HEK293 (cell line): Measurements from ENCODE around the gene PLCD1.

ENCODE experiments used
- CTCF ChIA-PET: fragments of 350-600 bp; formaldehyde crosslinking; extraction: SDS; loops from one replicate; lab custom pipeline; 2021; ENCODE audit warnings: antibody characterized with exemption; lab: Yijun Ruan, JAX
- POLR2A ChIA-PET: fragments of 300-600 bp; formaldehyde crosslinking; extraction: SDS; loops from one replicate; lab custom pipeline; 2020; ENCODE audit warnings: antibody characterized with exemption, inconsistent platforms; lab: Yijun Ruan, JAX
- H3K27ac ChIP-seq: fragments of 200-500 bp; sonication (Bioruptor generic); 2 replicates; pipeline ENCODE4 v1.5.1; 2014; ENCODE audit warnings: low read depth, low read length, control low read depth, inconsistent platforms; ENCODE audit errors: extremely low read depth
- H3K36me3 ChIP-seq, 2 experiments: fragments of 200-500 bp in 1 of 2; sonication (Bioruptor generic) in 1 of 2; 1 replicate in 1 of 2; 2 replicates in 1 of 2; pipeline ENCODE4 v1.5.1; 2014 to 2017; ENCODE audit warnings: inconsistent platforms in 2 of 2, low read length in 2 of 2; ENCODE audit not compliant: control insufficient read depth in 2 of 2, insufficient read depth in 1 of 2
- H3K4me1 ChIP-seq: fragments of 200-500 bp; sonication (Bioruptor generic); 2 replicates; pipeline ENCODE4 v1.5.1; 2014; ENCODE audit warnings: mild to moderate bottlenecking, low read length, inconsistent platforms; ENCODE audit not compliant: control insufficient read depth, insufficient read depth
- H3K4me3 ChIP-seq: 2 replicates; pipeline ENCODE4 v1.5.1; 2011; ENCODE audit warnings: low read depth, mild to moderate bottlenecking, control low read depth, low read length, moderate library complexity
- H3K9me3 ChIP-seq: fragments of 200-500 bp; sonication (Bioruptor generic); 2 replicates; pipeline ENCODE4 v1.5.1; 2014; ENCODE audit warnings: low read depth, low read length, inconsistent platforms; ENCODE audit not compliant: control insufficient read depth, insufficient read depth
- GFI1B ChIP-seq: fragments of 450-650 bp; formaldehyde crosslinking; IDR thresholded peaks from 2 replicates; pipeline ENCODE4 v1.5.1; 2016; ENCODE audit warnings: missing biosample characterization, missing genetic modification characterization
- HOXA7 ChIP-seq: sonication (generic); formaldehyde crosslinking; IDR thresholded peaks from 2 replicates; pipeline ENCODE4 v1.8.1; 2022; ENCODE audit warnings: missing genetic modification reagents, borderline replicate concordance
- MYNN ChIP-seq: fragments of 450-650 bp; formaldehyde crosslinking; IDR thresholded peaks from 2 replicates; pipeline ENCODE4 v1.5.1; 2016; ENCODE audit warnings: missing biosample characterization, missing genetic modification characterization, borderline replicate concordance
- OSR2 ChIP-seq: fragments of 450-650 bp; formaldehyde crosslinking; IDR thresholded peaks from 2 replicates; pipeline ENCODE4 v1.5.1; 2016; ENCODE audit warnings: missing biosample characterization, missing genetic modification characterization
- SP2 ChIP-seq: fragments of 450-650 bp; formaldehyde crosslinking; IDR thresholded peaks from 2 replicates; pipeline ENCODE4 v1.5.1; 2016; ENCODE audit warnings: missing biosample characterization, missing genetic modification characterization
- TSHZ1 ChIP-seq: fragments of 450-650 bp; formaldehyde crosslinking; IDR thresholded peaks from 2 replicates; pipeline ENCODE4 v1.5.1; 2016; ENCODE audit warnings: missing biosample characterization, missing genetic modification characterization, borderline replicate concordance
- YY1 ChIP-seq: fragments of 450-650 bp; formaldehyde crosslinking; IDR thresholded peaks from 2 replicates; pipeline ENCODE4 v1.5.1; 2018; ENCODE audit warnings: missing biosample characterization, missing genetic modification characterization
- YY2 ChIP-seq: fragments of 450-650 bp; formaldehyde crosslinking; IDR thresholded peaks from 2 replicates; pipeline ENCODE4 v1.5.1; 2016; ENCODE audit warnings: missing biosample characterization, missing genetic modification characterization
- ZNF10 ChIP-seq: fragments of 450-650 bp; formaldehyde crosslinking; IDR thresholded peaks from 2 replicates; pipeline ENCODE4 v1.5.1; 2017; ENCODE audit warnings: missing biosample characterization, missing genetic modification characterization
- ZNF112 ChIP-seq: fragments of 450-650 bp; formaldehyde crosslinking; IDR thresholded peaks from 2 replicates; pipeline ENCODE4 v1.5.0; 2017; ENCODE audit warnings: missing biosample characterization, missing genetic modification characterization
- ZNF138 ChIP-seq: fragments of 450-650 bp; formaldehyde crosslinking; IDR thresholded peaks from 2 replicates; pipeline ENCODE4 v1.5.1; 2016; ENCODE audit warnings: missing biosample characterization, missing genetic modification characterization, borderline replicate concordance
- ZNF169 ChIP-seq: fragments of 450-650 bp; formaldehyde crosslinking; IDR thresholded peaks from 2 replicates; pipeline ENCODE4 v1.5.1; 2016; ENCODE audit warnings: missing biosample characterization, missing genetic modification characterization
- ZNF19 ChIP-seq: fragments of 450-650 bp; formaldehyde crosslinking; IDR thresholded peaks from 2 replicates; pipeline ENCODE4; 2016; ENCODE audit warnings: missing biosample characterization, missing genetic modification characterization, low read depth
- ZNF223 ChIP-seq: fragments of 450-650 bp; formaldehyde crosslinking; IDR thresholded peaks from 2 replicates; pipeline ENCODE4 v1.5.1; 2016; ENCODE audit warnings: missing biosample characterization, missing genetic modification characterization
- ZNF239 ChIP-seq: fragments of 450-650 bp; formaldehyde crosslinking; IDR thresholded peaks from 2 replicates; pipeline ENCODE4 v1.5.1; 2016; ENCODE audit warnings: missing biosample characterization, missing genetic modification characterization
- ZNF274 ChIP-seq, 2 experiments: fragments of 200-500 bp in 1 of 2; fragments of 450-650 bp in 1 of 2; sonication (Bioruptor generic) in 1 of 2; formaldehyde crosslinking in 1 of 2; IDR thresholded peaks; 2 replicates each; pipeline versions ENCODE4 v1.5.1 to v1.6.1; 2014 to 2016; ENCODE audit warnings: borderline replicate concordance in 1 of 2, inconsistent platforms in 1 of 2, low read length in 1 of 2, missing biosample characterization in 1 of 2, missing genetic modification characterization in 1 of 2
- ZNF335 ChIP-seq: fragments of 450-650 bp; formaldehyde crosslinking; conservative IDR thresholded peaks from 2 replicates; pipeline ENCODE4 v1.5.1; 2016; ENCODE audit warnings: missing biosample characterization, missing genetic modification characterization
- ZNF366 ChIP-seq: fragments of 450-650 bp; formaldehyde crosslinking; conservative IDR thresholded peaks from 2 replicates; pipeline ENCODE4 v1.5.1; 2016; ENCODE audit warnings: missing biosample characterization, missing genetic modification characterization
- ZNF37A ChIP-seq: fragments of 450-650 bp; IDR thresholded peaks from 2 replicates; pipeline ENCODE4 v1.5.1; 2018; ENCODE audit warnings: missing biosample characterization, missing genetic modification characterization
- ZNF416 ChIP-seq: fragments of 450-650 bp; formaldehyde crosslinking; IDR thresholded peaks from 2 replicates; pipeline ENCODE4 v1.5.1; 2016; ENCODE audit warnings: missing biosample characterization, missing genetic modification characterization
- ZNF423 ChIP-seq: fragments of 450-650 bp; formaldehyde crosslinking; IDR thresholded peaks from 2 replicates; pipeline ENCODE4 v1.5.1; 2016; ENCODE audit warnings: missing biosample characterization, missing genetic modification characterization
- ZNF501 ChIP-seq: fragments of 450-650 bp; formaldehyde crosslinking; IDR thresholded peaks from 2 replicates; pipeline ENCODE4 v1.5.1; 2016; ENCODE audit warnings: missing biosample characterization, missing genetic modification characterization
- ZNF510 ChIP-seq: fragments of 450-650 bp; formaldehyde crosslinking; IDR thresholded peaks from 2 replicates; pipeline ENCODE4 v1.5.1; 2018; ENCODE audit warnings: mild to moderate bottlenecking, missing genetic modification characterization, missing biosample characterization; ENCODE audit not compliant: insufficient replicate concordance
- ZNF544 ChIP-seq: fragments of 450-650 bp; formaldehyde crosslinking; IDR thresholded peaks from 2 replicates; pipeline ENCODE4 v1.5.0; 2017; ENCODE audit warnings: missing biosample characterization, missing genetic modification characterization
- ZNF548 ChIP-seq: fragments of 450-650 bp; formaldehyde crosslinking; IDR thresholded peaks from 2 replicates; pipeline ENCODE4 v1.5.1; 2016; ENCODE audit warnings: missing biosample characterization, missing genetic modification characterization
- ZNF549 ChIP-seq: fragments of 450-650 bp; IDR thresholded peaks from 2 replicates; pipeline ENCODE4 v1.5.1; 2018; ENCODE audit warnings: missing biosample characterization, missing genetic modification characterization, mild to moderate bottlenecking, inconsistent platforms, moderate library complexity
- ZNF600 ChIP-seq: fragments of 450-650 bp; formaldehyde crosslinking; IDR thresholded peaks from 2 replicates; pipeline ENCODE4 v1.5.1; 2016; ENCODE audit warnings: missing biosample characterization, missing genetic modification characterization
- ZNF747 ChIP-seq: fragments of 450-650 bp; formaldehyde crosslinking; IDR thresholded peaks from 2 replicates; pipeline ENCODE4 v1.5.1; 2016; ENCODE audit warnings: missing biosample characterization, missing genetic modification characterization
- ZNF776 ChIP-seq: fragments of 450-650 bp; formaldehyde crosslinking; IDR thresholded peaks from 2 replicates; pipeline ENCODE4 v1.5.0; 2017; ENCODE audit warnings: missing biosample characterization, missing genetic modification characterization, borderline replicate concordance
- ZNF830 ChIP-seq: fragments of 450-650 bp; IDR thresholded peaks from 2 replicates; pipeline ENCODE4 v1.5.0; 2018; ENCODE audit warnings: missing biosample characterization, missing genetic modification characterization, low read depth, mild to moderate bottlenecking, moderate library complexity
- ZSCAN16 ChIP-seq: fragments of 450-650 bp; formaldehyde crosslinking; IDR thresholded peaks from 2 replicates; pipeline ENCODE4 v1.5.1; 2016; ENCODE audit warnings: missing biosample characterization, missing genetic modification characterization
- ZSCAN23 ChIP-seq: fragments of 450-650 bp; formaldehyde crosslinking; IDR thresholded peaks from 2 replicates; pipeline ENCODE4 v1.5.1; 2016; ENCODE audit warnings: missing biosample characterization, missing genetic modification characterization

Gene PLCD1

GRCh38 chr3:38015485-38015884 is 14.0 kb downstream of the PLCD1 start:
- H3K4me3 ChIP-seq, result no peak overlapping the region
- no peak for TF ChIP-seq ZNF169 (tag by site-specific recombination)
- no peak for TF ChIP-seq ZNF747 (tag by site-specific recombination)
- no peak for TF ChIP-seq ZNF501
- TF ChIP-seq ZNF510, result no peak
- TF ChIP-seq ZNF776 (tag by site-specific recombination), result no peak
- TF ChIP-seq, all 188 proteins: peak for 0
- Histone ChIP-seq H3K4me1 (no peaks in the 10 kb centered on the region), H3K36me3 (peaks cover 0 to 11% of the 10 kb centered on the region in 2 experiments; a peak in 1 of 3 replicates), H3K27ac (no peak overlapping the region), H3K9me3 (no peaks in the 10 kb centered on the region)
- ChIA-PET POLR2A (no interaction called here), CTCF (no interaction called here)

- no peak overlapping the region for H3K4me3 ChIP-seq
- H3K27ac ChIP-seq, result no peak overlapping the region
- peaks cover 0 to 10% of the 10 kb centered on the region in 2 experiments; a peak in 1 of 3 replicates for H3K36me3 ChIP-seq
- ChIA-PET CTCF (no interaction called here), POLR2A (no interaction called here)
- H3K9me3 ChIP-seq, result no peaks in the 10 kb centered on the region
- H3K4me1 ChIP-seq, result no peaks in the 10 kb centered on the region
- no peak for TF ChIP-seq ZNF544
- TF ChIP-seq ZNF335 (tag by site-specific recombination), result no peak
- TF ChIP-seq ZNF830, result no peak
- TF ChIP-seq ZNF274 (IDR thresholded peaks at IDR 0.05; ENCODE audit: low read length), result no peak
- TF ChIP-seq ZNF274 (tag by site-specific recombination; IDR thresholded peaks at IDR 0.05; ENCODE audit: borderline replicate concordance), result no peak
- no peak for TF ChIP-seq YY2 (tag by site-specific recombination)
- no peak for TF ChIP-seq ZNF138 (tag by site-specific recombination)
- TF ChIP-seq GFI1B, result no peak
- TF ChIP-seq OSR2, result no peak
- TF ChIP-seq ZNF19 (tag by site-specific recombination), result no peak
- no peak for TF ChIP-seq ZNF223 (tag by site-specific recombination)
- TF ChIP-seq ZNF423, result no peak
- no peak for TF ChIP-seq ZNF416
- TF ChIP-seq ZNF112 (tag by site-specific recombination), result no peak
- no peak for TF ChIP-seq ZSCAN23 (tag by site-specific recombination)
- no peak for TF ChIP-seq HOXA7 (CRISPR knock-in tag)
- no peak for TF ChIP-seq ZNF549 (tag by site-specific recombination)
- no peak for TF ChIP-seq ZNF37A (tag by site-specific recombination)
- no peak for TF ChIP-seq ZNF600 (tag by site-specific recombination)
- no peak for TF ChIP-seq ZNF366 (tag by site-specific recombination)
- no peak for TF ChIP-seq MYNN (tag by site-specific recombination)
Observed at GRCh38 chr3:38011111-38011510, 18.3 kb downstream of the PLCD1 start.

GRCh38 chr3:38009807-38010591 is 19.4 kb downstream of the PLCD1 start:
- H3K4me3 ChIP-seq, result no peak overlapping the region
- ChIA-PET CTCF (interaction anchor here (1.4 kb wide), 1 partner anchor 13 kb away, joined by 4 read pairs; no protein-coding TSS in a partner anchor), POLR2A (no interaction called here)
- H3K4me1 ChIP-seq, result no peaks in the 10 kb centered on the region
- H3K9me3 ChIP-seq, result no peaks in the 10 kb centered on the region
- TF ChIP-seq SP2 (tag by site-specific recombination) (no peak), ZSCAN16 (tag by site-specific recombination) (no peak), TSHZ1 (tag by site-specific recombination) (no peak), ZNF10 (tag by site-specific recombination) (no peak), ZNF239 (tag by site-specific recombination) (no peak), ZNF416 (no peak), YY1 (tag by site-specific recombination) (no peak), ZNF548 (tag by site-specific recombination) (no peak)
- peaks cover 0 to 4% of the 10 kb centered on the region in 2 experiments; a peak in 1 of 3 replicates for H3K36me3 ChIP-seq
- H3K27ac ChIP-seq, result no peak overlapping the region
